GM12891 (cell line): ENCODE data around the gene BAIAP3.

ENCODE experiments used
- PAX5 ChIP-seq: IDR thresholded peaks from 2 replicates; pipeline ENCODE4 v1.6.1; 2011; ENCODE audit warnings: low read length, moderate library complexity, mild to moderate bottlenecking; ENCODE audit not compliant: insufficient read depth, severe bottlenecking
- POLR2A ChIP-seq: IDR thresholded peaks from 2 replicates; pipeline ENCODE4 v1.6.1; 2011; ENCODE audit warnings: low read depth, low read length, control low read depth
- POLR2AphosphoS5 ChIP-seq: IDR thresholded peaks from 2 replicates; pipeline ENCODE4 v1.6.1; 2011; ENCODE audit warnings: low read depth, low read length, control low read depth
- POU2F2 ChIP-seq: IDR thresholded peaks from 2 replicates; pipeline ENCODE4 v1.6.1; 2011; ENCODE audit warnings: low read depth, mild to moderate bottlenecking, control low read depth, low read length, moderate library complexity
- SPI1 ChIP-seq: IDR thresholded peaks from 2 replicates; pipeline ENCODE4 v1.6.1; 2011; ENCODE audit warnings: low read depth, low read length, control low read depth
- TAF1 ChIP-seq: IDR thresholded peaks from 2 replicates; pipeline ENCODE4 v1.6.1; 2011; ENCODE audit warnings: low read depth, low read length, control low read depth

GRCh38 chr16:1293921-1294656, 39.4 kb upstream of the BAIAP3 start:
- TF ChIP-seq POLR2AphosphoS5 (no peak), POLR2A (no peak), TAF1 (no peak), SPI1 (no peak), PAX5 (no peak), POU2F2 (no peak)
